ENCODE data around the gene ANKRD33. TPM values are rescaled to one million over a fixed set of nuclear protein-coding genes. Genes with fewer than 3 reads are reported as not detected.

ANKRD33 gene
- polyA plus RNA-seq, 1 donor: 0.10 TPM

GRCh38 chr12:51860986-51861385 is 26.9 kb upstream of the ANKRD33 start:
- DNase-seq (ENCODE audit: low read depth): no peak

GRCh38 chr12:51862947-51863346 is 25.0 kb upstream of the ANKRD33 start:
- no peak for DNase-seq (ENCODE audit: low read depth)

GRCh38 chr12:51863363-51863932 is 24.5 kb upstream of the ANKRD33 start:
- no peak for DNase-seq (ENCODE audit: low read depth)

GRCh38 chr12:51863933-51864832 is 23.7 kb upstream of the ANKRD33 start:
- no peak for DNase-seq (ENCODE audit: low read depth)

GRCh38 chr12:51864833-51865670 is 22.9 kb upstream of the ANKRD33 start:
- no peak for DNase-seq (ENCODE audit: low read depth)

- no peak for DNase-seq (ENCODE audit: low read depth)
These were observed 22.1 kb upstream of the ANKRD33 start for GRCh38 chr12:51865757-51866270.

GRCh38 chr12:51866324-51866723 is 21.6 kb upstream of the ANKRD33 start:
- no peak for DNase-seq (ENCODE audit: low read depth)

- no peak for DNase-seq (ENCODE audit: low read depth)
These were observed 21.1 kb upstream of the ANKRD33 start for GRCh38 chr12:51866762-51867161.

GRCh38 chr12:51867371-51867770 is 20.5 kb upstream of the ANKRD33 start:
- DNase-seq (ENCODE audit: low read depth): no peak

- DNase-seq (ENCODE audit: low read depth): no peak
These were observed 20.0 kb upstream of the ANKRD33 start for GRCh38 chr12:51867796-51868428.

GRCh38 chr12:51868821-51869495 is 18.9 kb upstream of the ANKRD33 start:
- no peak for DNase-seq (ENCODE audit: low read depth)

- no peak for DNase-seq (ENCODE audit: low read depth)
These were observed 18.4 kb upstream of the ANKRD33 start for GRCh38 chr12:51869496-51869865.

GRCh38 chr12:51869931-51870330 is 18.0 kb upstream of the ANKRD33 start:
- no peak for DNase-seq (ENCODE audit: low read depth)

GRCh38 chr12:51870504-51870903 is 17.4 kb upstream of the ANKRD33 start:
- DNase-seq (ENCODE audit: low read depth): no peak

- no peak for DNase-seq (ENCODE audit: low read depth)
These were observed 16.8 kb upstream of the ANKRD33 start for GRCh38 chr12:51871126-51871525.

- no peak for DNase-seq (ENCODE audit: low read depth)
These were observed 15.8 kb upstream of the ANKRD33 start for GRCh38 chr12:51871918-51872688.

- DNase-seq (ENCODE audit: low read depth): no peak
These were observed 15.3 kb upstream of the ANKRD33 start for GRCh38 chr12:51872689-51872981.

- DNase-seq (ENCODE audit: low read depth): no peak
These were observed 14.5 kb upstream of the ANKRD33 start for GRCh38 chr12:51873251-51873994.

GRCh38 chr12:51874000-51874399 is 13.9 kb upstream of the ANKRD33 start:
- no peak for DNase-seq (ENCODE audit: low read depth)

GRCh38 chr12:51874486-51874885 is 13.4 kb upstream of the ANKRD33 start:
- no peak for DNase-seq (ENCODE audit: low read depth)

All from forelimb muscle (tissue), 1 donor.